ENCODE data around the gene LIPC. TPM values are rescaled to one million over a fixed set of nuclear protein-coding genes. Genes with fewer than 3 reads are reported as not detected.

LIPC gene
- total RNA-seq, 2 experiments from 2014 or later, result not detected

GRCh38 chr15:58571491-58571890 is 139.7 kb downstream of the LIPC start:
- intact Hi-C loops (cut with micrococcal nuclease), result no loop called here
- CTCF ChIA-PET, result no interaction called here
- no peak for DNase-seq
- POLR2A ChIA-PET, result no interaction called here
- H3K36me3 Mint-ChIP-seq, result no peaks in the 10 kb centered on the region
- H3K27ac Mint-ChIP-seq, result no peak overlapping the region
- peaks cover 7% of the 10 kb centered on the region for H3K9me3 Mint-ChIP-seq
- peaks cover 8% of the 10 kb centered on the region for H3K4me1 Mint-ChIP-seq (ENCODE audit: low read depth)
- H3K4me3 Mint-ChIP-seq, result no peak overlapping the region
- no peaks in the 10 kb centered on the region for H3K27me3 Mint-ChIP-seq

DNA sequence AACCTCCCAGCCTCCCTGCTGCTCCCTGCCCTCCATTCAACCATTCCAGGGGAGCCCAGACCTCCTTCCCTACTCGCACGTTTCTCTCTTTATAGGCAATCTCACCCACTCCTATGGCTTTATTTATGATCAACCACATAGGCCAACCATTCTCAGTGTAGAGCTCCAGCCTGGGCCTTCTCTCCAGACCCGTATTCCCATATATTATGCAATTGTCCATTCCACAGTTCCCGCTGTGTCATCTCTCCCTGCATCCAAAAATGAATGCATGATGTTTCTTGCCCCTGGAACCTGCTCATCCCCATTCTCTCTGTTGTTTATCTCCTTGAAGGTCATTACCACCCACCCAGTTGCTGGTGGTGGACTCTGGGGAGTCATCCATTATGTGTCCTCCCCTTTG is 140.7 kb downstream of the LIPC start:
- Mint-ChIP-seq H3K4me3 (no peak overlapping the region), H3K4me1 (ENCODE audit: low read depth) (peaks cover 8% of the 10 kb centered on the region), H3K27ac (no peak overlapping the region), H3K9me3 (peaks cover 7% of the 10 kb centered on the region), H3K27me3 (no peaks in the 10 kb centered on the region), H3K36me3 (no peaks in the 10 kb centered on the region)
- no peak for DNase-seq
- POLR2A ChIA-PET, result no interaction called here
- CTCF ChIA-PET, result no interaction called here
- intact Hi-C loops (cut with micrococcal nuclease), result no loop called here

- POLR2A ChIA-PET, result no interaction called here
- Mint-ChIP-seq H3K36me3 (no peaks in the 10 kb centered on the region), H3K9me3 (peaks cover 10% of the 10 kb centered on the region), H3K27me3 (no peaks in the 10 kb centered on the region), H3K4me1 (ENCODE audit: low read depth) (peaks cover 4% of the 10 kb centered on the region), H3K4me3 (no peak overlapping the region), H3K27ac (no peak overlapping the region)
- intact Hi-C loops (cut with micrococcal nuclease), result no loop called here
- DNase-seq, result no peak
- CTCF ChIA-PET, result interaction anchor here (1.1 kb wide), 1 partner anchor 345 kb away, joined by 4 read pairs; no protein-coding TSS in a partner anchor
These were observed 141.5 kb downstream of the LIPC start for GRCh38 chr15:58573270-58573669.

GRCh38 chr15:58574631-58575030 is 142.8 kb downstream of the LIPC start:
- CTCF ChIA-PET, result interaction anchor here (1.5 kb wide), 1 partner anchor 10 kb away, joined by 4 read pairs; no protein-coding TSS in a partner anchor
- peaks cover 7% of the 10 kb centered on the region for H3K9me3 Mint-ChIP-seq
- POLR2A ChIA-PET, result no interaction called here
- H3K36me3 Mint-ChIP-seq, result no peaks in the 10 kb centered on the region
- no peak overlapping the region for H3K27ac Mint-ChIP-seq
- no peak for DNase-seq
- no peak overlapping the region for H3K4me3 Mint-ChIP-seq
- H3K4me1 Mint-ChIP-seq (ENCODE audit: low read depth), result no peaks in the 10 kb centered on the region
- H3K27me3 Mint-ChIP-seq, result no peaks in the 10 kb centered on the region
- intact Hi-C loops (cut with micrococcal nuclease), result no loop called here

GRCh38 chr15:58575045-58575786 is 143.4 kb downstream of the LIPC start:
- Mint-ChIP-seq H3K27me3 (no peaks in the 10 kb centered on the region), H3K4me1 (ENCODE audit: low read depth) (no peaks in the 10 kb centered on the region), H3K36me3 (no peaks in the 10 kb centered on the region), H3K4me3 (no peak overlapping the region), H3K27ac (no peak overlapping the region), H3K9me3 (peaks cover 3% of the 10 kb centered on the region)
- no peak for DNase-seq
- intact Hi-C loops (cut with micrococcal nuclease), result no loop called here
- CTCF ChIA-PET, result interaction anchor here (1.5 kb wide), 1 partner anchor 9 kb away, joined by 4 read pairs; no protein-coding TSS in a partner anchor
- POLR2A ChIA-PET, result no interaction called here

GRCh38 chr15:58576657-58577056 is 144.9 kb downstream of the LIPC start:
- intact Hi-C loops (cut with micrococcal nuclease), result no loop called here
- no peak overlapping the region for H3K27ac Mint-ChIP-seq
- ChIA-PET CTCF (no interaction called here), POLR2A (no interaction called here)
- H3K27me3 Mint-ChIP-seq, result no peaks in the 10 kb centered on the region
- no peak overlapping the region for H3K4me3 Mint-ChIP-seq
- peaks cover 3% of the 10 kb centered on the region for H3K9me3 Mint-ChIP-seq
- H3K4me1 Mint-ChIP-seq (ENCODE audit: low read depth), result no peaks in the 10 kb centered on the region
- no peak for DNase-seq
- H3K36me3 Mint-ChIP-seq, result no peaks in the 10 kb centered on the region

- intact Hi-C loops (cut with micrococcal nuclease), result no loop called here
- Mint-ChIP-seq H3K36me3 (peaks cover 4% of the 10 kb centered on the region), H3K27ac (no peak overlapping the region), H3K4me3 (no peak overlapping the region), H3K27me3 (peaks cover 11% of the 10 kb centered on the region), H3K4me1 (ENCODE audit: low read depth) (peaks cover 8% of the 10 kb centered on the region), H3K9me3 (peaks cover 10% of the 10 kb centered on the region)
- POLR2A ChIA-PET, result no interaction called here
- DNase-seq, result no peak
- CTCF ChIA-PET, result no interaction called here
These were observed 150.4 kb downstream of the LIPC start for GRCh38 chr15:58582160-58582559.

DNA sequence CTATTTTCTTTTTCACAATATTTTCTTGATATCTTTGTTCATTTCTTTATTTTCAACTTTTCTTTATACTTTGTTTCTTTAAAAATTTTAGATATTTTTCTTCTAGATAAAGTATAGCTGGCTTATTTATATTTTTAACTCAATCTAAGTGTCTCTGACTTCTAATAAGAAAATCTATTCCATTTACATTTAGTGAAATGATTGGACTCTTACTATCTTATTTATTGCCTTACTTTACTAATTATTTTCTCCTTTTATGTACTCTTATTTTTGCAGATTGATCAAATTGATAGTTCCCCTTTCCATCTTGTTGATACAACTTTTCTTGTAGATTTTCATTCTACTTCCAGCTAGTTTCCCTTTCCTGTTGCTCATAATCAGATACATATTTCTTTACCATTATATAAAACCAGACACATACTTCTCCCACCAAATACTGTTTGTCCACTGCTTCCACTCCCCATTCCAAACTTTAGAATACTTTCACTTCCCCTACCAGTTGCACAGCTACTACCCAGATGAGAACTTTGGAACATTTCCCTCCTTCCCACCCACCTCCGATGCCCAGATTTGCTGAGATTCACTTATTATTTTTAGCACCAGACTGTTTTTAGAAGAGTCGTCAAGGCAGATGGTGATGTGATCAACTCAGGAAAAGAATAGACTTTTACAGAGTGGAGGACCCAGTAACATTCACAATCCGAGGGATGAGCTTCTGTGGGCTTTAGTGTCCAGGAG is 151.5 kb downstream of the LIPC start:
- no peak for DNase-seq
- peaks cover 4% of the 10 kb centered on the region for H3K36me3 Mint-ChIP-seq
- H3K27me3 Mint-ChIP-seq, result peaks cover 11% of the 10 kb centered on the region
- no peak overlapping the region for H3K4me3 Mint-ChIP-seq
- peaks cover 7% of the 10 kb centered on the region for H3K9me3 Mint-ChIP-seq
- ChIA-PET POLR2A (no interaction called here), CTCF (interaction anchor here (1.4 kb wide), 1 partner anchor 371 kb away, joined by 3 read pairs; no protein-coding TSS in a partner anchor)
- peaks cover 8% of the 10 kb centered on the region for H3K4me1 Mint-ChIP-seq (ENCODE audit: low read depth)
- H3K27ac Mint-ChIP-seq, result no peak overlapping the region
- intact Hi-C loops (cut with micrococcal nuclease), result no loop called here

DNA sequence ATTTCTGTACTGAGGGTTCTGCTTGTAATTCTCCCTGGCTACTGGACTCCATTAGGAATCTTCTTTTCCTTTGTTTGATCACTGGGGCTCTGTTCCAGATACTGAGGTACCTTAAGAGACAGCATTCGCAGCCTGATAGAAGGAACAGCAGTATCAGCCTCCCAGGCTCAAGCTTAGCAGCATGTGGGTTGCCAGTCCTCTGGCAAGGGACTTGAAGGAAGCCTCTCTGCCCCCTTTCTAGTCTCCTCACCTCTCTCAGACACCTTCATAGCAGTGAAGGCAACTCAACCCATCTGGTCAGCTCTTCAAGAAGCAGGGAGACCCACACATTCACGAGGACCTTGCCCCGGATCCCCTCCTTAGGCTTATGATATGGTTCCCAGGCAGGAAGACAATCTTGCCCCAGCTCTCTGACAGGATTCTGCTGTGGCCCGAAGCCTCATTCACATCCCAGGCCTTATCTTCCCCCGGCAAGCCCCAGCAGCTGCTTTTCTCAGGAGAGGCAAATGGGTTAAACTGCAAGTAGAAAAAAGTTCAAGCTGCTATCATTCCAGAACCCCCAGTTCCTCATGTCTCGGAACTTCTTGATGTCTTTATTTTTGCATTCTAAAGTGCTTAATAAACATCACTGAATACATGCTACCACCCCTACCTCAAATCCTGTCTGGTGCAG is 153.1 kb downstream of the LIPC start:
- peaks cover 8% of the 10 kb centered on the region for H3K4me1 Mint-ChIP-seq (ENCODE audit: low read depth)
- H3K27ac Mint-ChIP-seq, result no peak overlapping the region
- CTCF ChIA-PET, result interaction anchor here (1.3 to 1.6 kb wide), 3 partner anchors 10 to 373 kb away, joined by 3 to 5 read pairs (median 4); no protein-coding TSS in a partner anchor
- H3K27me3 Mint-ChIP-seq, result peaks cover 11% of the 10 kb centered on the region
- no peak for DNase-seq
- peaks cover 7% of the 10 kb centered on the region for H3K9me3 Mint-ChIP-seq
- POLR2A ChIA-PET, result interaction anchor here (0.8 kb wide), 1 partner anchor 40 kb away, joined by 3 read pairs; no protein-coding TSS in a partner anchor
- no peak overlapping the region for H3K4me3 Mint-ChIP-seq
- peaks cover 4% of the 10 kb centered on the region for H3K36me3 Mint-ChIP-seq
- intact Hi-C loops (cut with micrococcal nuclease), result no loop called here

- no peak overlapping the region for H3K27ac Mint-ChIP-seq
- peaks cover 4% of the 10 kb centered on the region for H3K36me3 Mint-ChIP-seq
- intact Hi-C loops (cut with micrococcal nuclease), result no loop called here
- ChIA-PET CTCF (no interaction called here), POLR2A (interaction anchor here (0.8 kb wide), 1 partner anchor 41 kb away, joined by 3 read pairs; no protein-coding TSS in a partner anchor)
- peaks cover 7% of the 10 kb centered on the region for H3K9me3 Mint-ChIP-seq
- no peak for DNase-seq
- peaks cover 11% of the 10 kb centered on the region for H3K27me3 Mint-ChIP-seq
- peaks cover 8% of the 10 kb centered on the region for H3K4me1 Mint-ChIP-seq (ENCODE audit: low read depth)
- no peak overlapping the region for H3K4me3 Mint-ChIP-seq
These were observed 154.1 kb downstream of the LIPC start for GRCh38 chr15:58585693-58586443.

DNA sequence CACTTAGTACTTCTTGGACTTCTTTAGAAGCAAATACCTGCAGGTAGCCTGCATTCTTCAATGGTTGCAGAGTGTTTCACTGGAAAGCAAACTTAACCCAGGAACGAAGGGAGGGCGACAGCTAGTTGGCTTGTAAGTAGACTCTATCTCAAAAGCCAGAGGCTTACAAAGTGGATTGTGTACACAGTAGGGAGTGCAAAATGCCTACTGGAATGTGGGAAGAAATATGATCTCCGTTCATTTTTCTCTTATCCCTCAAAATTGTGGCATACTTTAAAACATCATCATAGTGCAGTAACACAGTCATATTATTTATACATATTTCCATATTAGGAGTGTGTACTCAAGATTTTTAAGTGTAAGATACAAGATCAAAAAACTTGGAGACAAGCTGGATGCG is 155.7 kb downstream of the LIPC start:
- POLR2A ChIA-PET, result no interaction called here
- CTCF ChIA-PET, result no interaction called here
- intact Hi-C loops (cut with micrococcal nuclease), result no loop called here
- peaks cover 4% of the 10 kb centered on the region for H3K36me3 Mint-ChIP-seq
- H3K27me3 Mint-ChIP-seq, result peaks cover 11% of the 10 kb centered on the region
- peaks cover 7% of the 10 kb centered on the region for H3K9me3 Mint-ChIP-seq
- no peak for DNase-seq
- peaks cover 8% of the 10 kb centered on the region for H3K4me1 Mint-ChIP-seq (ENCODE audit: low read depth)
- H3K27ac Mint-ChIP-seq, result no peak overlapping the region
- H3K4me3 Mint-ChIP-seq, result no peak overlapping the region

GRCh38 chr15:58588096-58588495 is 156.3 kb downstream of the LIPC start:
- Mint-ChIP-seq H3K27me3 (peaks cover 11% of the 10 kb centered on the region), H3K4me1 (ENCODE audit: low read depth) (peaks cover 8% of the 10 kb centered on the region), H3K27ac (no peak overlapping the region), H3K9me3 (peaks cover 5% of the 10 kb centered on the region), H3K36me3 (peaks cover 5% of the 10 kb centered on the region), H3K4me3 (no peak overlapping the region)
- intact Hi-C loops (cut with micrococcal nuclease), result no loop called here
- CTCF ChIA-PET, result no interaction called here
- POLR2A ChIA-PET, result no interaction called here
- DNase-seq, result no peak
